Activated T-helper 1 cell treated with anti-CD3 and anti-CD28 coated beads, Interleukin-2, amount 50 U/mL, for 16 hours (primary cell): Measurements from ENCODE around the gene CILP.

Source experiments
- DNase-seq, 2 donors: peaks; one replicate each; pipeline ENCODE4 v3.0.0-alpha.2; 2020; ENCODE audit warnings: low read depth in 1 of 2, low spot score in 1 of 2

Gene CILP

DNA sequence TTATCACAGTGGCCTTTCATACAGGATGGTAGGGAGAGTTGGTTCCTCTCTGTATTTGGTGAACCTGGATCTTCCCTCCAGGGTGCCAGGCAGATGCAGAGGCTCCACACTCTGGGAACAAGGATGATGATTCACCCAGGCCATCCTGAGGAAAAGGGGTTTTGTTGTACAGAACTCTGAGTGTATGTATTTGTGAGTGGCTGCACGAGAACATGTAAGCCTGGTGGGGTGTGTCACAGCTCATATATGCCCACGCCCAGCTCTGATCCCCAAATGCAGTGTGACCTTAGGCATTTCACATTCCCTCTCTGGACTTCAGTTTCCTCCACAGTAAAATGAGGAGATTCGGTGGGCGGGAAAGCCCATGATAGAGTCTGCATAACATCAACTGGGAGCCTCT, 11.6 kb upstream of the CILP start:
- no peak for DNase-seq

DNA sequence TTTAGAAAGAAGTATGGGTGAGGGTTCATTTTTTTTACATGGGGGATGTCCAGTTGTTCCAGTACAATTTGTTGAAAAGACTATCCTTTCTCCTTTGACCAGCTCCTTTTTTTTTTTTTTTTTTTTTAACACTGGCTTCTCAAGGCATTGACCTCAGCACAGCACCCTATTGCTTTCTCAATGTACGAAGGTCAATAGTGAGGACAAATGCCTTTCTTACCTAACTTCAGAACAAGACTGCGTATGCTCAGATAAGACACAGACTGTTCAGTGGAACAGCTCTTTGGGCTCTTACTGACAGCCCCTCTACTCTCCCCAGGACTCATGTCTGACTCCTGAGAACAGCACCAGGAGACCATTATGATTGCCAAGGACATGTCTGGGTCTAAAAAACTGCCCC, 10.4 kb upstream of the CILP start:
- DNase-seq, result no peak

DNA sequence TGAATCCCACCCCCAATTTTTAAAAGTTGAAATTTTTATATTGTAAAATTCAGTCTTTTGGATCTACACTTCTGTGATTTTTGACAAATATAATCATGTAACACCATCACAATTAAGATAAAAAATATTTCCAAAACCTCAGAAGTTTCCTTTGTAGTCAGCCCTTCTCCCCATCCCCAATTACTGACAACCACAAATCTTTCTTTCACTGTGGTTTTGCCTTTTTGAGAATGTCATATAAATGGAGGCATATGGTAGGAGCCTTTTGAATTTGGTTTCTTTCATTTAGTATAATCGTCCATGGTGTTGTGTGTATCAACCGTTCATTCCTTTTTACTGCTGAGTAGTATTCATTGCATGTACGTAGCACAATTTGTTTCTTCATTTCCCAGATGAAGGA, 7.9 kb upstream of the CILP start:
- DNase-seq, result no peak

DNA sequence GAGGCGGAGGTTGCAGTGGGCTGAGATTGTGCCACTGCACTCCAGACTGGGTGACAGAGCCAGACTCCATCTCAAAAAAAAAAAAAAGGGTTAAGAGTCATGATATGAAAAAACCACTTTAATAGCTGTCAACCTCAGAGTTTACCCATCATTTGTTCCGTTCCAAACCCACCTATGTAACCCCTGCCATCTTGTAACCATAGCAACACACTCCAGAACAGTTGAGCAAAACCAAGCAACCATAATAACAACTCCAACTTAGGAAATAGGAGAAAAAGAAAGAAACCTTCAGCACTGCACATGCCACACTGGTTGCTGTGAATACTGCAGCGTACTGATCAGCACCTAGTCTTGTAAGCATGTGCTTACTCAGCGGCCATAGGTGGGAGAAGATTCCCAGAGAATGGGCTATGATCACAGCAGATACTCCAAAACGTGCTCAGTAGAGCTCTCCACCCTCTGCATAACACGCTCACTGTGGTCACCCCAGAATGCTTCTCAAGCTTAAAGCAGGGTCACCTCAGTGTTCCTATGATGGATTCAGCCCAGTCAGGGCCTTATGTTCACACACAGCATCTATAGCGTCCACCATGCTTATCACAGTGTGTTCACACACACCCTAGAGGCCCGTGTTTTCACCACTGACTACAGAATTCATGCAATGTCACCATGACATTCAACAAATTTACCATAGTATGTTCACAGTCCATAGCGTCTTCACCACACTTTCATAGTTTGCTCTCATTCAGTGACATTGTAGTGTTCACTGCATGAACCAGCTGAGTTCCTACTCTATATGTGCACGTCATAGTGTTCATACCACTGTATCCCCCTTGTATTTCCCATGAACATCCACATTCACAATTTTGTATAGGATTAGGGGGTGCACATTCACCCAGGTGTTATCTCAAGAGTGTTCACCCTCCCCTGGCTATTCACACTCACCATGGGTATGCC, 6.5 kb upstream of the CILP start:
- no peak for DNase-seq

DNA sequence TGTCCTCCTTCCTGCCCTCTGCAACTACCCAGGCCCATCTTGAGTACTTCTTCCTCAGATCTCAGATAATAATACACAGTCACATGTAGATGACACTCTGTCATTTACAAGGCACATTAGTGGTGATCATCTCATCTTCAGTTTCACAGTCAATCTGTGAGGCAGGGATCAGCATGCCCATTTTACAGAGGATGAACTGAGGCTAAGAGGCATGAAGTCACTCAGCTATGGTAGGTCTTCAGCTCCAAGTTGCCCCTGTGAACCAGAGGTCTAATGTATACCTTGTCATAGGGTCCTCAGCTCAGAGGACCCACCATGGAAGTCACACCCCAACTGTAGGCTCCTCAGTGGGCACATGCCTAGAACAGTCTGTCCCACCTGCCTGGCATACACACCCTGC, 4.2 kb upstream of the CILP start:
- DNase-seq, result no peak

DNA sequence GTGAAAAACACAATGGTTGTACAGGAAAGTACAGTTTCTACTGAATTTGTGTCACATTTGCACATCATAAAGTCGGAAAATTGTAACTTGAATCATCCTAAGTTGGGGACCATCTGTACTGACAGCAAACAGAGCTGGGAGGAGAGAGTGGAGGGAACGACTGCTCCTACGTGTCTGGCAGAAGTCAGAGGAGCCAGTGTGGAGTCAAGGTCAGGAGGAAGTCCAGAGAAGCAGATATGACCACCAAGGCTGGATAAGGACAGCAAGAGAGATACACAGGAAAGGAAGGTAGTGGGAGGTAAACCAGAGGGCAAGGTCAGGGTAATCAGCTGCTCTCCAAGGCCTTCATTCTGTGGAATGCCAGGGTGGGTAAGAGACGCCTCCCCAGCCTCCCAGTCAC, 2.7 kb upstream of the CILP start:
- DNase-seq, result no peak

DNA sequence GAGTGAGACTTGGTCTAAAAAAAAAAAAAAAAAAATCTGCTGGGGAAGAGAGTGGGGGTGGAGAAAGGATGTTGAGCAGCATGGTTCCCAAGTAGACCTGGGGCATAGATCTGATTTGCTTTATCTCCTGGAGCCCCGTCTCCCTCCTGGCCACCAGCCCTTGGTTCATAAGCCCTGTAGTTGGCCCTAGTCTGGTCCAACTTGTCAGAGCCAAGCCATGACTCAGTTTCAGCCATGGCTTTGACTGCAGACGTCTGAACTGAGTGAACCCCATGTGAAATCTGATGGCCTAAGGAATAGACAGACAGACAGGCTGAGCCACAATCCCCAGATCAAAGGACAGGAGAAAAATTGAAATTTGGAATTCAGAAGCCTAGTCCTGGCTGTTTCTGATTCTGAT, 2.0 kb upstream of the CILP start:
- no peak for DNase-seq

DNA sequence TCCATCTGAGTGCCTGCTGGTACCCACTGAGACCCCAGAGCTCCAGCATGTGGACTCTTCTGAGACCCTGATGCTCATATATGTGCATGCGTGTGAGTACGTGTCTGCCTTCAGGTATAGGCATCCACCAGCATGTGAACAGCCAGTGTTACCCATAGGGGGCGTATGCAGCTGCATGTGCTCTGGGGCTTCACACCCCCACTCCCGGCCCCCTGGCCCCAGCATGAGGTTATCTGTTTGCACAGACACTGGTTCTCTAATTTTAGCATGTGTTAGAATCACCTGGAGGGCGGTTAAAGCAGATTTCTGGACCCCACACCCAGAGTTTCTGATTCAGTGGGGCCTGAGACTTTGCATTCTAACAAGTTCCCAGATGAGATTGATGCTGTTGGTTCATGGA, 824 bp upstream of the CILP start:
- peak in 1 of 2 donors; percentile 5 for DNase-seq

DNA sequence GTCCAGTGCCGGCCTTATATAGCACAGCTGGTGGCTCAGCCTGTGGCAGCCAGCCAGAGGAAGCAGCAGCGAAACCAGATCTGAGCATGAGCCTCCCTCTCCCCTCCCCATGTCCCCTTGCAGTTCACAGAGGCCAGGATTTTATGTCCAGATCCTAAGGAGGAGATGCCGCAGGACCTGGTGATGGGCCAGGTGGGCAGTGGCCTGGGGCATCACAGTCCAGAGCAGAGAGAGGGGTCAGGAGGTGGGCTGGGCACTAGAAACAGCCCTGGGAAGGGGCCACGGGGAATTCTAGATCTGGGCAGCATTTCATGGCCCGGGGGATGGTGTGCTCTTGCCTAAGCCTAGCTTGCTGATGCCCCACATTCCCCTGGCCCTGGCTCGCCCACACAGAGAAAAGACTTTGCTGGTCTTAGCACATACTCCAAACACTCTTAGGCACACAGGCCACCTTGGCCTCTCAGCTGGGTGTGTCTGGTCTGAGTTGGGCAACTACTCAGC, 259 bp upstream of the CILP start:
- DNase-seq, result no peak

DNA sequence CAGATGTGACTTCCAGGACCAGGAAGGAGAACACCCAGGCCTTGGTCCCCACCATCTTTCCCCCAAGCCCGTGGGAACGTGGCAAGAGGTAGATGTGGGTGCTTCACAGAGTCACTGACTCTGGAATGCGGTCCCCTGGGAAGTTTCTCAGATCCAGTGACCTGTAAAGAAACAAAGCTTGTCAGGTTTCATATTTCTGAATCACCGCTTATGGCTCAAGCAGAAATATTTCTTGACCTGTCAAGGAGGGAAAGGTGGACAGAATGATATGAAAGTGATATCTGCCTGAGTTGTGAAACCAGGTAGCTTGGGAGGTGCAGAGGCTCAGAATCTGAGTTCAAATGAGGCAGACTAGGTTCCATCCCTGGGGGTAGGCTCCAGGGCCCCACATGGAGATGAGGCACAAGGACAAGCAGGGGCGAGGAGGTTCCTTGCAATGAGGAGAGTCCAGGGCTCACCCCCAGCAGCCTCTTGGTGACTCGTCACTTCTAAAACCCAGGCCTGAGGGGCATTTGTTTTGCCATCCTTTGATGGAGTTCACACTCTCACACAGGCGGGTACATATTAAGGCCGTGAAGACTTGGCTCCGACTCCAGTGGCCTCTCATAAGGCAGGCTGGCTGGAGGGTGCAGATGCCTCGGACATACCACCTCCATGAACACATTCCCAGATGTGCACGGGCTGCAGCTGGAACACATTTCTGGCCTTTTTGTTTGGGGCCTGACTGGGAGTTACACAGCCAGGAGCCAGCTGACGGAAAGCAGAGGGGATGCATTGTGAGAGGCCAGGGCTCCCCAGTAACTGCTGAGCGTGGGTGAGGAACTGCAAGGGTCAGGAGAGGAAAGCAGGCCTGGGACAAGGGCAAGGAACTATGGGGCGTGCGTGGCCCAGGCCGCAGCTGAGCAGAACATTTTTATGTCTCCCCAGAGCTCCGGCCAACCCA, 1.3 kb downstream of the CILP start:
- no peak for DNase-seq

DNA sequence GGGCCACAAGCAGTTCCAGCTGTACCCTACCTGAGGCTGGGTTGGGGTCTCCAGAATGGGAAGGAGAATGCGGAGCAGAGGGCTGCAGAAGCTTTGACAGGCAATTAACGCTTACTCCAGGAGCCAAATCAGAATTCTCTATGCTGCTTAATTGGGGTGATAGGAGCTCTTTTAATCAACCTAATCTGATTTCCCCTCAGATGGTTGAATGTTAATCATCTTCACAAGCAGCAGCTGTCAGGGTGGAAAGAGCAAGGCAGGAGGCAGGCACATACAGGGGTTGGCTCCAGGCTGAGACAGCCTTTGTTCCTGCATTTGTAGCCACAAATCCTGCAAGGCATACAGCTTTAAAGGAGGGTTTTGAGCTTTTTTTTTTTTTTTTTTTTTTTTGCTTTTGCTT, 2.6 kb downstream of the CILP start:
- no peak for DNase-seq

DNA sequence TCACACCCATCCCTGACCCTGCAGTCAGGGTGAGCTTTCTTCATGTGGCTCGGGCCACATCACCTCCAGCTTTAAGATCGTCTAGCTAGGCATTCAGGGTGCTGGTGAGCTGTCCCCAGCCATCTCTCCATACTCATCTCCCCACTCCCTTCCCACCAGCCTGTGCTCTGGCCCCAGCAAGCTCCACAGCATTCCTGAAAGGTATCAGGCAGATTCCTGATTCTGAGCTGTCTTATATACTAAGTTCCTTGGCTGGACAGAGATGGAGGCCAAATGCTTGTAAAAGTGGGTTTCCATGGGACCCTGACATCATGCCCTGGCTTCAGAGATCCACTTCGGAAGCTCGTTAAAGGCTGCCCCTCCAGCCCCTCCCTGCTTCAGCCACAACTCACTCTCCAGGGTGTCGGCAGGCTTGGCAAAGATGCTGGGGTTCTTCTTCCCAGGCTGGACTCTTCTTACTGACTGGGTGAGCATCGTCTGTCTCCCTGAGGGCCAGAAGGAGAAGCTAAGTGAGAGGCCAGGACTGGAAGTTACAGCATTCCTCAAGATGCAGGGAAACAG, 3.9 kb downstream of the CILP start:
- no peak for DNase-seq

DNA sequence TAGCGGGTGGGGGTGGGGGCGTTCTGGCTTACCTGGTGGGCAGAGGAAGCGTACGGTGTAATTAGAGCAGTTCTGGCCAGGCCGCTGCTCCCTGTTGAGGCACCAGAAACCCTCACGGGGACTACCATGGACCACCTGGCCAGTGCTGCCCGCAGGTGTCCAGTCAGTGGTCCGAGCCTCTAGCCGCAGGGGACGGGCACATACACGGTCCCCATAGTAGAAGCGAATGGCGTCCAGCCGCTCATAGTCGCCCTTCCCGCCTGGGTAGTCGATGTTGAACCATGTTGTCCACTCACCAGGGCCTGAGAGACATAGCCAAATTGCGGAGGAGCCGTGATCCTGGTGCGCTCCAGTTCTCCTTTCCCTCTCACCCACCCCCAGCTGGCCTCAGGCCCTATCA, 4.5 kb downstream of the CILP start:
- no peak for DNase-seq

DNA sequence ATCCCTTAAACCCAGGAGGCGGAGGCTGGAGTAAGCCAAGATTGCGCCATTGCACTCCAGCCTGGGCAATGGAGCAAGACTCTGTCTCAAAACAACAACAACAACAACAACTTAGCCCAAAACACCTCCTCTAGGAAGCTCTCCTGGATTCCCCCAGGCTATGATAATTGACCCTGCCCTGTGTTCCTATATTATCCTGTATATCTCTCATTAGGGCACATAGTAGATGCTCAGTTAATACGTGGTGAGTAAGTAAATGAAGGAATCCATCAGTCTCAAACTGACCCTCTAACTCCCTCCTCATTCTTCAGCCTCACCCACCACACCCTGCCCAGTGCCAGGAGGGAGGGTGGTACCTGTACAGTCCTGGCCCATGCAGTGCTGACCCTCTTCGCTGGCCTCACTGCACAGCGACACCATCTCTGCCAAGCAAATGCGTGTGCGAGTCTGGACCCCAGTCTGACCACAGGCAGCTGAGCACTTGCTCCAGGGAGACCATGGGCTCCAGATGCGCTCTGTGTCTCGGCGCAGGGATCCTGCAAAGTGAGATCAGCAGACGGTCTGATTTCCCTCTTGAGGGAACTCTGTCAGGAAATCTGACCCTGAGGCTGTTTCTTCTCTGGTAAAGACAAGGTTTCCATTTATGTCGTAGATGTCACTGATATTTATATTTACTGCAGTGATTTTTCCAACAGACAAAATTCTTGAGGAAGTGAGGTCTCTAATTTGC, 6.2 kb downstream of the CILP start:
- no peak for DNase-seq

DNA sequence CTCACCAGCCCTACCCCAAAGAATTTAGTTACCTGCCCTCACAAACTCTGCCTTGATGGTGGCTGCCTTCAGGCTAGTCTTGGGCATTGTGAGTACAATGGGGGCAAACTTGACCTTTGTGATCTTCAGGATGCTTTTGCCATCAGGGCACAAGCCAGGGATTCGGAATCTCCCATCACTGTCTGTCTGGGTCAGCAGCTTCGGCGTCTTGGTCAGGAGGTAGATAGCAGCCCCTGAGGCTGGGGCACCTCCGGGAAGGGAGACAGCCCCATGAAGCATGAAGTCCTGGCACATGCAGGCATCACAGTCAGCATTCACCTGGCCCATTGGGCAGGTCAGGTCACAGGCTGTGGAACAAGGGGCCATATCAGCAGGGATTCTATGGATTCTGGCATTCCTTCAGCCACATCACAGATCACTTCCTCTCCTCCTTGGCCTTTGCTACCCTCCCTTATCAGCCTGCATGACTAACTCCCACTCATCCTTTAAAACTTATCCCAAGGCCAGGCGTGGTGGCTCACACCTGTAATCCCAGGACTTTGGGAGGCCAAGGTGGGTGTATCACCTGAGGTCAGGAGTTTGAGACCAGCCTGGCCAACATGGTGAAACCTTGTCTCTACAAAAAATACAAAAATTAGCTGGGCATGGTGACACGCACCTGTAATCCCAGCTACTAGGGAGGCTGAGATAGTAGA, 6.9 kb downstream of the CILP start:
- no peak for DNase-seq

DNA sequence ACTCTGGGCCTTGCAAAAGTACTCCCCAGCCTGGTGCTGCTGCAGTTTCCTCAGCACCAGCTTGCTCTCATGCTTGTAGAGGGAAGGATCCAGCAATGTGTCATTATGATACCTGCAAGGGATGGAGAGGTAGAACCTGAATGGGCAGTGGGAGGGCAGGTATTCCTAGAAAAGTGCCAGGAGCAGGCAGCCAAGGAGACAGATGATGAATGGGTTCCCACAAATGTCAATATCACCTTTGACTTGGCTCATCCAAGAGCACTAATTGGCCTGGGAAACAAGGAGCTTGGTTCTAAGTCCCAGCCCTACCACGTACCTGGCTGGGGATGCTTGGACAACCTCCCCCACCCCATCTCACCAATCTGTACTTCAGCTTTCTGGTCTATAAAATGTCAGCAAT, 9.4 kb downstream of the CILP start:
- no peak for DNase-seq

DNA sequence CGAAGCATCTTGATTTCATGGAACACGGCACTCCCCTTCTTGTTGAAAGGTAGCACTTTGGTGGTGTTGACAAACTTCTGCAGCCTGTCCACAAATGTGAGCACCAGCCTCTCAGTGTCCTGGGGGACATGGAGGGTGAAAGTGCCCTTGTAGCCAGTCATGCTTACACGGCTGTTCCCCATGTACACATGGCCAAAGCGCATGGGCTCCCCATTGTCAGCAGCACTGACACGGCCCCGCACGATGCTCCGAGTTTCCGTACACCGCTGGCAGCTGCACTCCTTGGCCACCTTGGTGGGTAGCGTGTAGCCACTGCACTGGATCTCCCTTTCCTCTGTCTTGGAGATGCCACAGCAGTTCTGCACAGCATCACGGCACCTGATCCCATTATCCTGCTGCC, 12.7 kb downstream of the CILP start:
- DNase-seq, result no peak

DNA sequence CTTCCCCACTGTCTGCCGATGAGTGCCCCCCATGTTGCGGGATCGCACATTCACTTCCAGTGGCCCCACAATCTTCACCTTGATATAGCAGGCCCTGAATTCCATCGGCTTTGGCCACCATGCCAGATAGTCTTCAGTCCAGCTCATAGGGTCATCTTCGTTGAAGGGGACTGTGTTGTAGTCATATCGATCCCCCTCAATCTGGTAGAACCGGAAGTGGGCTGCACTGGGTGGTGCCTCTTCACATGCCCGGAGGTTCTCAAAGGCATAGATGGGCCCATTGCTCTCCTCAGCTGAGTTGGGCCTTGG, 14.0 kb downstream of the CILP start:
- no peak for DNase-seq

DNA sequence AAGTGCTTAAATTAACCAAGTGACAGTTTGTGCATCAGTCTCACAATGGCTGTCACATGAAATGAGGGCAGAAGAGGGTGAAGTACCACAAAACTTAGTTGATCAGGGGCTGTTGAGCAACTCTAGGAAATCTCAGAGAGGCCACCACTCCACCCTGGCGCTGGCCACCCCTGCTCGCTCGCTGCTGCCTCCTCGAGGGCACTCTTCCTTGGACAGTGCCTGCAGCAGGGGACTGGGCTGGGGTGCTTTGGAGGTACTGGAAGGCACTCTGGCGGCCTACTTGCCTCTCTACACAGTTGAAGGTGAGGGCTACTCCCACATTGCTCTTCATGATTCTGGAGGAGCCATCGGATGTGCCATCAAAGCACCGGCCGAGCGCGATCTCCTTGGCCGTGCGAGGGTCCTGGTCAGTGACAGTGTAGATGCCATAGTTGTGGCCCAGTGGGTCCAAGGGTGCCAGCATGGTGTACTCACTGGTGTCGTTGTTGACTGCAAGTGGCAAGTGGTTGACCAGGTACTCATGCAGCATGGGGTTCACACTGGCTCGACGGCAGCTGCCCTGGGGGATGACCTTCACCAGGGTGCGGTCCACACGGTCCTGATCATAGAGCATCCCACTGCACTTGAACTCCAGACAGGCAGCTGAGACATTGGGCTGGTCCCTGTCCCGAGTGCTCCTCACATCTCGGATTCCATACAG, 14.5 kb downstream of the CILP start:
- DNase-seq, result no peak

DNA sequence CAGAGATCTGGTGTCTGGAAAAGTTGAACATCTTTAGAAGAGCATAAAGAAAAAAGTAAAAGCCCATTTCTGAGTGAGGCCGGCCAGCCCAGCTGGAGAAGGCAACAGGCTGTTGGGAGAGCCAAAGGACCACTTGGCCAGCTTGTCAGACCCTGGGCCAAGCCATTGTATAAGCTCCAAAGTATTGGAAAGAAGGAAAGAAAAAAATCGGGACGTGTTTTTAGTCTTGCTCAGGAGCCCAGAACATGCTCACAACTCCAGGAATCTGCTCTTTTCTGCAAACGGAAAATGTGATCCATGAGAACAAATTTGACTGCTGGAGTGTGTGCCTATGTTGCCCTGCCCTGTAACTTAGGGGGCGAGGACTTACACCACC, 15.7 kb downstream of the CILP start:
- DNase-seq, result no peak
